DOHH2 (cell line): ENCODE data around the gene IL6R.

ENCODE experiments used
- H3F3A ChIP-seq: fragments of 200-600 bp; sonication (generic), shearing (Covaris generic); 2 replicates; pipeline ENCODE4 v1.6.0; 2016; ENCODE audit warnings: antibody characterized with exemption, mild to moderate bottlenecking; ENCODE audit not compliant: control insufficient read depth, insufficient read depth
- H3K27ac ChIP-seq: fragments of 200-600 bp; sonication (generic); 2 replicates; pipeline ENCODE4 v1.5.1; 2014; ENCODE audit warnings: low read depth, mild to moderate bottlenecking, low read length, moderate library complexity
- H3K27me3 ChIP-seq: fragments of 200-600 bp; sonication (generic); 2 replicates; pipeline ENCODE4 v1.6.1; 2014; ENCODE audit warnings: mild to moderate bottlenecking, low read length, mixed read lengths; ENCODE audit not compliant: control insufficient read depth
- H3K36me3 ChIP-seq: fragments of 200-600 bp; sonication (generic); 2 replicates; pipeline ENCODE4 v1.6.1; 2014; ENCODE audit warnings: mild to moderate bottlenecking, low read length, moderate library complexity, mixed read lengths; ENCODE audit not compliant: control insufficient read depth
- H3K4me1 ChIP-seq: fragments of 200-600 bp; sonication (generic); 2 replicates; pipeline ENCODE4 v1.6.1; 2014; ENCODE audit warnings: mild to moderate bottlenecking, low read length, mixed read lengths; ENCODE audit not compliant: control insufficient read depth
- H3K4me2 ChIP-seq: fragments of 200-600 bp; sonication (generic); 2 replicates; pipeline ENCODE4 v1.6.0; 2014; ENCODE audit warnings: mild to moderate bottlenecking, low read length, moderate library complexity
- H3K4me3 ChIP-seq: fragments of 200-600 bp; sonication (generic); 2 replicates; pipeline ENCODE4 v1.5.1; 2014; ENCODE audit warnings: mild to moderate bottlenecking, low read length, mixed read lengths
- H3K79me2 ChIP-seq: fragments of 200-600 bp; sonication (generic); 2 replicates; pipeline ENCODE4 v1.6.1; 2014; ENCODE audit warnings: mild to moderate bottlenecking, low read length, mixed read lengths; ENCODE audit not compliant: control insufficient read depth
- H3K9me2 ChIP-seq: fragments of 200-600 bp; sonication (generic); replicated peaks from 2 replicates; pipeline ENCODE4 v1.6.1; 2014; ENCODE audit warnings: mild to moderate bottlenecking, low read length, mixed read lengths; ENCODE audit not compliant: control insufficient read depth
- H3K9me3 ChIP-seq: fragments of 200-600 bp; sonication (generic); 2 replicates; pipeline ENCODE4 v1.6.1; 2014; ENCODE audit warnings: antibody characterized with exemption, low read length, mixed read lengths; ENCODE audit not compliant: control insufficient read depth, insufficient read depth
- H4K20me1 ChIP-seq: fragments of 200-600 bp; sonication (generic); 2 replicates; pipeline ENCODE4 v1.6.0; 2014; ENCODE audit warnings: low read depth, mild to moderate bottlenecking, antibody characterized with exemption, low read length, moderate library complexity; ENCODE audit not compliant: control insufficient read depth, insufficient read depth
- CTCF ChIP-seq: fragments of 200-600 bp; sonication (generic); IDR thresholded peaks from one replicate; pipeline ENCODE4 v1.5.1; 2014; ENCODE audit warnings: antibody characterized with exemption, mild to moderate bottlenecking, low read depth, low read length; ENCODE audit not compliant: poor library complexity, severe bottlenecking
- EZH2phosphoT487 ChIP-seq: fragments of 200-600 bp; sonication (generic); IDR thresholded peaks from 2 replicates; pipeline ENCODE4 v1.6.1; 2017; ENCODE audit warnings: borderline replicate concordance, mild to moderate bottlenecking, antibody characterized with exemption, low read length, moderate library complexity, mixed read lengths

Gene IL6R

DNA sequence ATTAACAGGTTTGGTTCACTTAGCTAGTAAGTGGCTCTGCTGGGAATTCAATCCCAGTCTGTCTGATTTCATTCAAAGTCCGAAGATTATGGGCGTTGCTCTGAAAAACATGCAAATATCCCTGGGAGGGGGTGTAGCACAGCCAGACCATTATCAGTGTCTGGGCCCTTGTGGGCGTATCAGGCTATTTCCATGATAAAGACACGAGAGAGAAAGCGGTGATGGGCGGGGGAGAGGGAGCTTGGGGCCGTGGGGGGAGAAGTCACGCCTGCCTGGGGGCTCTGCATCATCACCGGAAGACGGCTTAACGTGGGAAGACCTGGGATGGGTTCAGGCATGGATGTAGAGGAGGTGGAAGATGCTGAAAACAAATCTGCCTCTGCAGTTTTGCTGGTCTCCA lies 25.8 kb downstream of the IL6R start:
- H3K36me3 ChIP-seq = no peaks in the 10 kb centered on the region
- H3K79me2 ChIP-seq = no peaks in the 10 kb centered on the region
- no peaks in the 10 kb centered on the region for H3K9me2 ChIP-seq
- no peaks in the 10 kb centered on the region for H4K20me1 ChIP-seq
- no peaks in the 10 kb centered on the region for H3K27me3 ChIP-seq
- no peaks in the 10 kb centered on the region for H3K9me3 ChIP-seq
- no peak overlapping the region for H3K27ac ChIP-seq
- H3K4me1 ChIP-seq = no peaks in the 10 kb centered on the region
- TF ChIP-seq CTCF (no peak), EZH2phosphoT487 (no peak)
- H3K4me3 ChIP-seq = no peak overlapping the region
- H3K4me2 ChIP-seq = no peak overlapping the region
- H3F3A ChIP-seq = no peaks in the 10 kb centered on the region

- H3F3A ChIP-seq = no peaks in the 10 kb centered on the region
- no peak overlapping the region for H3K4me3 ChIP-seq
- H3K27me3 ChIP-seq = no peaks in the 10 kb centered on the region
- no peaks in the 10 kb centered on the region for H3K79me2 ChIP-seq
- no peak overlapping the region for H3K4me2 ChIP-seq
- H4K20me1 ChIP-seq = no peaks in the 10 kb centered on the region
- no peak overlapping the region for H3K27ac ChIP-seq
- H3K9me2 ChIP-seq = no peaks in the 10 kb centered on the region
- H3K9me3 ChIP-seq = no peaks in the 10 kb centered on the region
- TF ChIP-seq CTCF (no peak), EZH2phosphoT487 (no peak)
- H3K36me3 ChIP-seq = no peaks in the 10 kb centered on the region
- H3K4me1 ChIP-seq = no peaks in the 10 kb centered on the region
Observed at GRCh38 chr1:154431586-154432373, 26.6 kb downstream of the IL6R start.

DNA sequence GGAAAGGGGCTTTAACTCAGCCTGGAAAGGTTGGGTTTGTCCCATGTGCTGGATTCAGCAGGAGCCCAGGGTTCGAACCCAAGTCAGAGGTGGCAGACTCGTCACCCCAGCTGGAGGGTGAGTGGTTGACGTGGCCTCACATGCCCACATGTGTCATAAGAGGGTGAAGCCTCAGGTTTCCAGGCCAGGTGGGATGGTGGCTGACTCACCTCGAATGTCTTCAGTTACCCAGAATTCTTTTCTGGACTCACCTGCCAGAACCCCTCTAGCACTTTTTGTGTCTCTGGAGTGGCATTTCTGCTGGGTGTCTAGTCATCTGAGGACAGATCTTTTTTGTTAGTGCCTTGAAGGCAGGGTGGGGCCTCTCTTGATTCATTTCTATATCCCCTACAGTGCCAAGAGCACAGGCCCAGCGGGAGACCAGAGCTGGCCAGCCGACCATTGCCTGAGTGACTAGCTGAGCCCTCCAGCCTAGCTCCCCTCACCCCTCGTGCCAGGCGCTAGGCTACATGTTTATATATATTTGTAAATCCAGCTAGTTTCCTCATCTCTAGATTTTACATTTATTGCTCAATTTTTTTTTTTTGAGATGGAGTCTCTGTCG lies 28.1 kb downstream of the IL6R start:
- Histone ChIP-seq H4K20me1 (no peaks in the 10 kb centered on the region), H3K36me3 (no peaks in the 10 kb centered on the region), H3K9me3 (no peaks in the 10 kb centered on the region), H3K9me2 (no peaks in the 10 kb centered on the region), H3K27ac (no peak overlapping the region), H3K27me3 (no peaks in the 10 kb centered on the region), H3K4me3 (no peak overlapping the region), H3K79me2 (no peaks in the 10 kb centered on the region), H3F3A (no peaks in the 10 kb centered on the region), H3K4me2 (no peak overlapping the region), H3K4me1 (no peaks in the 10 kb centered on the region)
- TF ChIP-seq CTCF (no peak), EZH2phosphoT487 (no peak)
